ENCODE results near the gene CKM.
"Not testable (repeated sequence)": the region's sequence is repeated elsewhere in the genome, so short reads cannot be mapped to it uniquely, and the experiment has no call there.

Gene CKM

DNA sequence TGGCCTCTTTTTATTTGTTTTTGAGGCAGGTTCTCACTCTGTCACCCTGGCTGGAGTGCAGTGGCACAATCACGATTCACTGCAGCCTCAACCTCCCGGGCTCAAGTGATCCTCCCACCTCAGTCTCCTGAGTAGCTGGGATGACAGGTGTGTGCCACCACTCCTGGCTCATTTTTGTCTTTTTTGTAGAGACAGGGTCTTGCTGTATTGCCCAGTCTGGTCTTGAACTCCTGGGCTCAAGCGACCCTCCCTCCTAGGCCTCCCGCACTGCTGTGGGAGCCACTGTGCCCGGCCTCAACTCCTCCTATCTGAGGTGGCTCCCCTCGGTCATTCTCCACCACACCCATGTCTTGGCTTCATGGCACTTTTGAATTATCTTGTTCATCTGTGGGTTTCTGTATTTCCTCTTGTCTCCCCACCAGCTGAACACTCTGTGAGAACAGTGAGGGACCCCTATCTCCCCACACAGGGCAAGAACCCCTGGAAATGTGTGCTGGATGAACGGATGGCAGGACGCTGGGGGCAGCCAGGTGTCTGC, 7.9 kb downstream of the CKM start:
- FAIRE-seq: no peak

DNA sequence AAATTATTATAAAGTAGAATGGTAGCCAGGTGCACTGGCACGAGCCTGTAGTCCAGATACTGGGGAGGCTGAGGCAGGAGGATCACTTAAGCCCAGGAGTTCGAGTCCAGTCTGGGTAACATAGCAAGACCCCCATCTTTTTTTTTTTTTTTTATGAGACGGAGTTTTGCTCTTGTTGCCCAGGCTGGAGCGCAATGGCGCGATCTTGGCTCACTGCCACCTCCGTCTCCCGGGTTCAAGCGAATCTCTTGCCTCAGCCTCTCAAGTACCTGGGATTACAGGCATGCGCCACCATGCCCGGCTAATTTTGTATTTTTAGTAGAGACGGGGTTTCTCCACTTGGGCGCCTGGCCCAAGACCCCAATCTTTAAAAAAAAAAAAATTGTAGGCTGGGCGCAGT, 10.4 kb downstream of the CKM start:
- not testable (repeated sequence) for FAIRE-seq

DNA sequence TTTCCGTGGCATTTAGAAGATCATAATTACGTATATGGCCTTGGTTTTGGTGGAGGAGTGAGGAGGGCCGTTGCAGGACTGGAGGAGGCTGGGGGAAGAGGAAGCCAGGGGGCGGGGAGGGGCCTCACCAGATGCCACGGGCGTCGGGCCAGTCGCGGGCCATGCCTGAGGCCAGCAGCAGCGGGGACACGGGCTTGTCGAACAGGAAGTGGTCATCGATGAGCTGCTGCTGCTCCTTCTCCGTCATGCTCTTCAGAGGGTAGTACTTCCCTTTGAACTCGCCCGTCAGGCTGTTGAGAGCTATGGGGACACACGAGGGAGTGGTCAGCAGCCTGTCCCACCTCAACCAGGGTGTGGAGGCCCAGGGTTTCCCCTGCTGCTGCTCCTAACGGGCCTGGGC, 11.1 kb downstream of the CKM start:
- no peak for FAIRE-seq

DNA sequence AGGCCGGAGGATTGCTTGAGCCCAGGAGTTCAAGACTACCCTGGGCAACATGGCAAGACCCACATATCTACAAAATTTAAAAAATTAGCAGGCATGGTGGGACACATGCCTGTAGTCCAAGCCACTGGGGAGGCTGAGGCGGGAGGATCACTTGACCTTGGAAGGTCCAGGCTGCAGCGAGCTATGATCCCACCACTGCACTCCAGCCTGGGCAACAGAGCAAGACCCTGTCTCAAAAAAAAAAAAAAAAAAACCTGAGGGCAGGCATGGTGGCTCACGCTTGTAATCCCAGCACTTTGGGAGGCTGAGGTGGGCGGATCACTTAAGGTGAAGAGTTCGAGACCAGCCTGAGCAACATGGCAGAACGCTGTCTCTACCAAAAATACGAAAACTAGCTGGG, 13.4 kb downstream of the CKM start:
- FAIRE-seq: not testable (repeated sequence)

DNA sequence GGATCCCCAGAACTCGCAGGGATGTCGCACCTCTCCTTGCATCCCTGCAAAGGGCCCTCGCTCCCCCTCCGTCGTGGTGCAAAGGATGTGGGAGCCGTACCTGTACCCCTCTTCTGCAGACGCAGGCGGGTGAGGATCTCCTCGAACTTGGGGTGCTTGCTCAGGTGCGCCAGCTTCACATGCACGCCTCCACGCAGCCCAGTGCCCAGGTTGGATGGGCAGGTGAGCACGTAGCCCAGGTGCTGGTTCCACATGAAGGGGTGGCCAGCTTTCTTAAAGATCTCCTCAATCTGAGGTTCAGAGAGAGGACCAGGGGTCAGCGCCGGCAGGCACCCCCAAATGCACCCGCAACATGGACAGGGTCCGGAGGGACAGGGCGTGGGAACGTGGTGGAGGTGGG, 15.3 kb downstream of the CKM start:
- no peak for FAIRE-seq

DNA sequence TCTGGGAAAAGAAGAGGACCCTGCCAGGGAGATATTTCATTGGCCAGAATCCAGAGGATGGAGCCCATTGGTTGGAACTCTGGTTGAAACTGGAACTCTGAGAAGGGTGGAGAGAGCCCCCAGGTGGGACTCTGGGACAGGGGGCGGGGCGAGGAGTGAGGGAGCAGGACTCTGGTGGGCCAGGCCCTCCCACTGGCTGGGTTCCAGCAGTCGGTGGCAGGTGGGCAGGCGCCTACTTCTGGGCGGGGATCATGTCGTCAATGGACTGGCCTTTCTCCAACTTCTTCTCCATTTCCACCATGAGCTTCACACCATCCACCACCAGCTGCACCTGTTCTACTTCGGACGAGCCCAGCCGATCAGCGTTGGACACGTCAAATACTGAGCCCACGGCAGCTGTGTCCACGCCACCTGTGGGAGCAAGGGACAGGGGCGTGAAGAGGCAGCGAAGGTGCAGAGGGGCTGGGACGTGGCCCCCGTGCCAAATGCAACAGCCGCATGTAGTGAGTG, 16.1 kb downstream of the CKM start:
- FAIRE-seq: no peak

DNA sequence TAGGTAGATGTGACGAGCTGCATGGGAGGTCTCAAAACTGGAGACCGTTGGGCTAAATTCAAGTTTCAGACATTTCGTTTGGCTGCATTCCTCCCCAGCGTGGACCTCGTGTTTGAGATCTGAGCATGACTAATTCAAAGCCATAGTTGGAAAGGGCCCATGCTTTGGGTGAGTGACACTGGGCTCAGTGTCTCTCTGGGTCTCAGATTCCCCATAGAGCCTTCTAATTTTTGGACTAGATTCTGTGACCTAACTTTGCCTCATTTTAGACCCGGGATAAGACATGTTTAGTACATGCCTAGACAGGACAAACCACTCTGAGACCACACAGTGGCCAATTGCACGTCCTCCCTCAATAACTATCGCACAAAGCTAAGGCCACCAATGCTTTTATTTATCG, 16.6 kb downstream of the CKM start:
- no peak for FAIRE-seq

DNA sequence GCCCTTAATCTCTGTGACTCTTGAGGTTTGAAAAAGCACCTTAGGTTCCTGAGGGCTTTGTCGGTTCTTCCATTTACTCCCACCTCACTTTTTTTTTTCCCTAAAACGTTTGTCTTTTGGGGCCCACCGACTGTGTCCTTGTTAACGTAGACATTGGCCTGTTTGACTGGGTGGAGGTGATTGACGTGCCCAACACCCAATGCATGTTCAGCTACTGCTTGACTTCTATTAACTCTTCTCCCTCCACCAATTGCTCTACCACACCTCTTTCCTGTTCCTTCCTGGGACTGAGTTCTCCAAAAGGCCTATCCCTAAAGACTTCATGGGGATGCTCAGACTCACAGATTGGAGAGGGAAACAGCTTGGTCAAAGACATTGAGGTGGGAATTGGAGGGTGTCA, 17.3 kb downstream of the CKM start:
- FAIRE-seq: no peak

DNA sequence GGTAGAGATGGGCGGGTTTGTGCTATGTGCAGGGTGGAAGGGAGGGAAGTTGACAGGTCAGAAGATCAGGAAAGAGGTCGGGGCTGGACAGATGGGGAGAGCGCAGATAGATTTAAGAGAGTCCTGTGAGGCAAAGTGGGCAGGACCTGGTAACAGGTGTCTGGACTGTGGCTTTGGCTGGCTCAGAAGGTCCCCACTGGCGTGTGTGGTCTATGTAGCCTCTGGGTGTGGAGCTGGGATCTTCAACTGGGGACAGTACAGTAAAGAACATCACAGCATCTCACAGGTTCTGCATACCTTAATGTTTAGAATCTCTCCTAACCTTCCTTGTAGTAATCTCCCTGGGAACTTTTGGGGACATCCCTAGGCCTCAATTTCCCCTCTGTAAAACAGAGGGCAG, 17.7 kb downstream of the CKM start:
- no peak for FAIRE-seq

DNA sequence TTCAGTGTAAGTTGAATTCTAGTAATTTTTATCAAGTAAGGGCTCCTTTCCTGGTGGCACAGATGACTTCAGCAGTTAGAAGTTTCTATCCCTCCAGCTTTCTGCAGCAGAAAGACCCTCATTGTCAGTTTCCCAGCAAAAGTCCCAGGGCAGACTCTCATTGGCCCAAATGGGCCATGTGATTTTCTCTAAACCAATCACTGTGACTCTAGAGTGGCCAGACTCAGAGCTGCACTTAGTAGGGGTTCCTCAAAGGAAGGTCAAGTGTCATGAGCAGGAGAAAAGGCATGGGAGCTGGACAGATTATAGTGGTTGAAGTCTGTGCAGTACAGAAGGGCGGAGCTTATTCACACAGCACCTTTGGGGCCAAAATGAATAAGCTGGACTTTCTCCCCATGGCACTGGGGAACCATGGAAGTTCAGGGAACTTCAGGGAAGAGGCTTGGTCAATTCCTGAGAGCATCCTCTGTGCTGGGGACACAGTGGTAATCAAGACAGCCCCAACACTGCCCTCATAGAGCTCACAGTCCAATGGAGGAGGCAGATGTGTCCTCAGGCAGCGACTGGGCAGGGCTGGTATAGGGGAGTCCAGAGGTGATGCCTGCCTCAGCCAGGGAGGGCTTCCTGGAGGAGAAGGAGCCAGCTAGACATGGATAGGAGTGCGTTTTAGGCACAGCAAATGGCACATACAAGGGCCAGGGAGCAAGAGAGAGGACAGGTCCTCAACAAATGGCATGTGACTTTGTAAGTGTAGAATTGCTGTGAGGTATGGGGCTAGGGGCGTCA, 18.3 kb downstream of the CKM start:
- no peak for FAIRE-seq

DNA sequence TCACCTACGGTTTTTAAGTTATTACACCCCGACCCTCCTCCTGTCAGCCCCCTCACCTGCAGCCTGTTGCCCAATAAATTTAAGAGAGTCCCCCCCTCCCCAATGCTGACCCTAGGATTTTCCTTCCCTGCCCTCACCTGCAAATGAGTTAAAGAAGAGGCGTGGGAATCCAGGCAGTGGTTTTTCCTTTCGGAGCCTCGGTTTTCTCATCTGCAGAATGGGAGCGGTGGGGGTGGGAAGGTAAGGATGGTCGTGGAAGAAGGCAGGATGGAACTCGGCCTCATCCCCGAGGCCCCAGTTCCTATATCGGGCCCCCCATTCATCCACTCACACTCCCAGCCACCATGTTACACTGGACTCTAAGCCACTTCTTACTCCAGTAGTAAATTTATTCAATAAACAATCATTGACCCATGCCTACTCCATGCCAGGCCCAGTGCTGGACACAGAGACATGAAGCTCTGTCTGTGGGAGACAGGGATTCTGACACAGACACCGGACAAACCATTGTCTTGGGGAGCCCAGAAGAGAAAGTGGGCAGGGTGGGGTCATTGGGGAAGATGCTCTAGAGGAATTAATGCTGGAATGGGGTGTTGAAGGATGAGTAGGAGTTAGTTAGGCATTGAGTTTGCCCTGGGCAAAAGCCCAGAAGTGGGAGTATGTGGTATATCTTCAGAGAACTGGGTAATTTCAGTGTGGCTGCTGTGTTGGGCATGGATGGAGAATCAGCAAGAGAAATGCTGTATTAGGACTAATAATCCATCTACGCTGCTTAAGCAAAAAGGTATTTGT, 19.2 kb downstream of the CKM start:
- FAIRE-seq: no peak

DNA sequence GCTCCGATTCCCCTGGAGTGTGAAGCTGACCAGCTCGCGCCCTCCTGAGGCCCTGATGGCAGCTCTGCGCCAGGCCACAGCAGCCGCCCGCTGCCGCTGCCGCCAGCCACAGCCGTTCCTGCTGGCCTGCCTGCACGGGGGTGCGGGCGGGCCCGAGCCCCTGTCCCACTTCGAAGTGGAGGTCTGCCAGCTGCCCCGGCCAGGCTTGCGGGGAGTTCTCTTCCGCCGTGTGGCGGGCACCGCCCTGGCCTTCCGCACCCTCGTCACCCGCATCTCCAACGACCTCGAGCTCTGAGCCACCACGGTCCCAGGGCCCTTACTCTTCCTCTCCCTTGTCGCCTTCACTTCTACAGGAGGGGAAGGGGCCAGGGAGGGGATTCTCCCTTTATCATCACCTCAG, 20.3 kb downstream of the CKM start:
- no peak for FAIRE-seq

DNA sequence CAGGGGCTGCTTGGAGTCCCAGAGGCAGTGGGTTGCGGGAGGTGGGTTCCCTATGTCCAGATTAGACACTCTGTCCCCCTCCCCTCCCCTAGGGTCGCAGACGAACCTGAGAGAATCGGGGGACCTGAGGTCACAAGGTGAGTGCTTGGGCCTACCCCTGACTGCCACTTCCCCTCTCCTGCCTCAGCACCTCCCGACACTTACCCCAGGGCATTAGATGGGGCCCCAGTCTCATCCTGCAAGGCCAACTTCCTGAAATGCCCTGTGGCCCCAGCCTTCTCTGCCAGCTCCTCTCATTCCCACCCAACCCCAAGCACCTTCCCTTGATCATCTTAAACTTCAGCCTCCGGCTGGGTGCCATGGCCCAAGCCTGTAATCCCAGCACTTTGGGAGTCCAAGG, 23.0 kb downstream of the CKM start:
- FAIRE-seq: no peak

DNA sequence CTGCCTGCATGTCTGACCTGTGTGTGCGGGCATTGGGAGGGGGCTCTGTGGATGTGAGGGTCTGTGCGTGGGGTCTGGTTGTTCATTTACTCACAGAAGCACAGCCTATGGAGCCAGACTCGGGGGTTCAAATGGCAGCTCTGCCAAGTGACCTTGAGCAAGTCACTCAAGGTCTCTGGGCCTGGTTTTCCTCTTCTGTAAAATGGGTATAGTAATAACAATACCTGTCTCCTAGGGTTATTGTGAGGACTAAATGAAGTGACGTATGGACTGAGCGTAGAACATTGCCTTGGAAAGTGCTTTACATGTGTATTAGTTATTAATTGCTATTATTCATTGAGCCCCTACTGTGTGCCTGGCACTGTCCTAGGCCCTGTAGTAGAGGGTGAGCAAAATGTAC, 24.4 kb downstream of the CKM start:
- no peak for FAIRE-seq

DNA sequence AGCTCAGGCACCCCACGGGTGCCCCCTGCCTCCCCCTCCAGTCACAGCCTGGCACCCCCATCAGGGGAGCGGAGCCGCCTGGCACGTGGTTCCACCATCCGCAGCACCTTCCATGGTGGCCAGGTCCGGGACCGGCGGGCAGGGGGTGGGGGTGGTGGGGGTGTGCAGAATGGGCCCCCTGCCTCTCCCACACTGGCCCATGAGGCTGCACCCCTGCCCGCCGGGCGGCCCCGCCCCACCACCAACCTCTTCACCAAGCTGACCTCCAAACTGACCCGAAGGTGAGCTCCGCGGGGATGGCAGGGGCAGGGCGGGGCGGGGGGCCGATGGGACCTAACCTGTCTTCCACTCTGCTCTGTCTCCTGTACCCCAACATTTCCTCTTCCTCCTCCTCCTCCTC, 25.0 kb downstream of the CKM start:
- FAIRE-seq: no peak

DNA sequence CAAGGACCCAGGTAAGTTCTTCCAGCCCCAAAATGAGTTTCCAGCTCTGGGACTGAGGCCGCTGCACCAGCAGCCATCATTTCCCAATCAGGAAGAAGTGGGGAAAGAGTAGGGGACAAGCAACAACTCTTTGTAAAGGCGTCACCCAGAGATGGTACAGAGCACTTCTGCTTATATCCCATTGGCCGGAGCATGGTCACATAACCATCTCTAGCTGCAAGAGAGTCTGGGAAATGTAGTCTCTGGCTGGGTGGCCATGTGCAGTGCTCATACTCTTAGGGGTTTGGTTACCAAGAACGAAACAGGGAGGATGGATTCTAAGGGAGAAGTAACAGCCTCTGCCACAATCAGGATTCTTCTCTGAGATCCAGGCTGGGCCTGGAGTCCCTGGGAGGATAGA, 26.3 kb downstream of the CKM start:
- FAIRE-seq: no peak

DNA sequence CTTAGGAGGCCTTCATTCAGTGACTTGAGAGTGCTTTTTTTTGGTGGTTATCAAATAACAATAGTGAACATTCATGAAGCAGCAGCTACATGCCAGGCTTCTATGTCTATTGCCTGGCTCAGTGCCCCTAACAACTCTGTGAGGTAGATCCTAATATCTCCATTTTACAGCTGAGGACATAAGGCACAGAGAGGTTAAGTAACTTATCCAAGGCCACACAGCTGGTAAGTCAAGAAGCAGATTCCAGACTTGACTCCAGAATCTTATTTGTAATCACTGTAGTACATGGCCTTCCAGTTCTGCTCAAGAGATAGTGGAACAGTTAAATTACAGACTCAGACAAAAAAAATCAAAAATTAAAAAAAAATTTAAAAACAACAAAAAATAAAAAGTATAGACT, 26.8 kb downstream of the CKM start:
- no peak for FAIRE-seq

DNA sequence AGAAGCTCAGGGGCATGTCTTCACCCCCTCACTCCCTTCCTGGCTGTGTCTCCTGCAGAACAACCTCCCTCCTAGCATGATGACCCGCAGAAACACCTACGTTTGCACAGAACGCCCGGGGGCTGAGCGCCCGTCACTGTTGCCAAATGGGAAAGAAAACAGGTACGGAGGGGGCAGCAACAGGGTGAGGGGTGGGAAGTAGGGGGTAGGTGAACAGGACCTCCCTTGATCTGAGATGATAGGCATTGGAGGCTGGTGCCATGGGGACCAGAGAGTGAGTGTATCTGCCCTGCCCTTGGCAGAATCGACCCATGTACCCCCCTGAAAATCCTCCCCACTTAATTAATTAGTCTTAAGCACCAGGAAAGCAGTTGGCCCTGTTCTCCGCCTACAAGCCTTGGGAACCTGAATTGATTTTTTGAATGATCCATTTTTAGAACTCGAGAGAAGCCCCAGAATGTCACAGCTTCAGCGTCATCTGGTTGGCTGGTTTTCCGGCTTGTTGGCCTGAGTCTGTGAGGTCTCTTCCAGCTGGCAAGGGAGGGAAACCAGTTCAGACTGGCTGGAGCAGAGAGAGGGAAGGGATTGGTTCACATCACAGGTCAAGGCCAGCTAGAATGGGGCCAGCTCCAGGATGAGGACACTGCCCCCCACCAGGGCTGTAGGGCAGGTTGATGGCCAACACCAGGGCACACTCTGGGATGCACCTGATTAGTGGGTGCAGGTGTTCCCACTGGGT, 28.2 kb downstream of the CKM start:
- FAIRE-seq: no peak

DNA sequence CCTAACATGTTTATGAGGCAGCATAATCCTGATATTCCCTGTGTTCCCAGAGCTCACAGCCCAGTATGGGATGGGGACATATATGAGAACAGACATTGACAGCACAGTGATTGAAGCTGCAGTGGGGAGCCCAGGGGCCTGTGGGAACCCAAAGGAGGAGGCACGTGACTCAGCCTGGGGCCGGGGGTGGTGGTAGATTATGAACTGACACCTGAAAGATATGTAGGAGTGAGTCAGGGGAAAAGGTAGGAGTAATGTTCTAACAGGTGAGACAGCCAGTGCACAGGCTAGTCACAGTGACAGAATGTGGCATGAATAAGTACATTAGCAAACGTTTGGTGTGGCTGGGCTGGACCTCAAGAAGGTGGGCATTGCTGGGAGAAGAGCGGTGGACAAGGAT, 29.0 kb downstream of the CKM start:
- no peak for FAIRE-seq

DNA sequence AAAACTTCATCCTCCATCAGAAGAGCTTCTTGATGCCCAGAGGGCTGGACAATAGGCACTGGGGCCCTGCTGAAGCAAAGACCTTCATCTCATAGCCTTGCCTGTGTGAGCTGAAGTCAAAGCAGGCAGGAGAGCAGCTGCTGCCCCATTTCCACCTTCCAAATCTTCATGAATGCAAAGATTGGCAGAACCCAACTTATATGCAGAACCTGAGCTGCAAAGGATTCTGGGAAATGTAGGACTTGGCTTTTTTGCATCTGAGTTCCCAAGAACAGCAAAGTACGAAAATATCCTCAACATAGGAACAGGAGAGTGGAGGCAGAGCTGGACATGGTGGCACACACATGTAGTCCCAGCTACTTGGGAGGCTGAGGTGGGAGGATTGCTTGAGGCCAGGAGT, 30.8 kb downstream of the CKM start:
- no peak for FAIRE-seq

DNA sequence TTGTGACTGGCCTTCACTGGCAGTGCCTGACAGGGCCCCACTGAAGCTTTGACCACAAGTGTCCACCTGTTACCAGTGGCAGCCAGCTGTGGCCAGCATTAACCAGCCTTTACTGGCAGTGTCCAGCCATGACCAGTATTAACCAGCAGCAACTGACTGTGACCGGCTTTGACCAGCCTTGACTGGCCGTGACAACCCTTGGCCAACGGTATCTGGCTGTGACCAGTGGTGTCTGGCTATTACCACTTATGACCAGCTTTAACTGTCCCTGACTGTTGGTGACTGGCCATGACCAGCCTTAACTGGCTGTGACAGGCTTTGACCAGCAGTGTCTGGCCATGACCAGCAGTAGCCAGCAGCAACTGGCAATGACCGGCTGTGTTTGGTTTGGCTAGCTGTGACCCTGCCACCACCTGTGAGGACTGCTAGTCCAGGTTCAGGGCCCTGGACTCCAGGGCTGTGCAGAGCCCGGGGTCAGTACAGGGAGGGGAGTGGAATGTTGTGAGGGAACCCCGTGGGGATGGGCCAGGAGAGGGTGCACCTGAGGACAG, 32.2 kb downstream of the CKM start:
- FAIRE-seq: no peak

DNA sequence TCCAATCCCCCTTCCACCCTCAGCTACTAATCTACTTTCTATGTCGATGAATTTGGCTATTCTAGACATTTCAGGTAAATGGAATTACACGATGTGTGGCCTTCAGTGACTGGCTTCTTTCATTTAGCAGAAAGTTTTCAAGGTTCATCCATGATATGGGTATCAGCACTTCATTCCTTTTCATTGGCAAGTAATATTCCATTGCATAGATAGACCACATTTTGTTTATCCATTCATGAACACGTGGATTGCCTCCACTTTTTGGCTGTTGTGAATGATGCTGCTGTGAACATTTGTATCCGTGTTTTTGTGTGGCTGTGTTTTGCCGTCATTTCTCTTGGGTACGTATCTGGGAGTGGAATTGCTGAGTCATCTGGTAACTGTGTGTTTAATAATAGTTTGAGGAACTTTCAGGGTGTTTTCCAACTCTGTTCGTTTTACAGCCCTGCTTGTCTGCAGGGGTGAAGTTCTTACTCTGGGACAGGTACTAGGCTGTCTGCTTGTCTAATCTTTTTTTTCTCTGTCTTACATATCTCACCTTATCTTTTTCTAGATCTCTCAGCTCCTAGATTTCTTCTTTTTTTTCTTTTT, 39.1 kb downstream of the CKM start:
- FAIRE-seq: no peak
